ENCODE results near the gene FAH. TPM values are rescaled to one million over a fixed set of nuclear protein-coding genes. Genes with fewer than 3 reads are reported as not detected.

The FAH gene
- total and polyA plus RNA-seq, 10 of the 15 experiments (the other 5 are each of a cell fraction or from before 2014, with no cell fraction given), result 36.3 to 121 (median 62.0) TPM

DNA sequence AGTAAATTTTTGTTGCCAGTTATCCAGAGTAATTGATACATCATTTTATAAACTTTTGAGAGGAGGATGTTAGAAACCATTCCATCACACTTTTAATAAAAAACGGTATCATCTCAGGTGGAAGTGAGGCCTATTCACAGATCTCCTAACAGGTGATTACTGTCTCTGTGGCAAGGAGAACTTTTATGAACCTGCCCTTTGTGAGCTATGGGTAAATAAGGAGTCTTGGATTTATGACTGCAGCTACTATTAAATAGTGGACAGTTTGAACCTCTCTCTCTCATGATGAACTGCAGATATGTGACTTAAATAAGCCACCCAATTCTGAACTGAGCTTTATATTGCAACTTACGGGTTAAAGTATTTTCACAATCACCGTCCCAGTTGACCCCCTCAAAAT is 47.6 kb upstream of the FAH start:
- ChIA-PET SMC1A (ENCODE audit: uncharacterized antibody, unreplicated experiment) (interaction anchor here (1.5 kb wide), 1 partner anchor 17 kb away, joined by 4 read pairs; no protein-coding TSS in a partner anchor), POLR2A (interaction anchor here (1.4 kb wide), 1 partner anchor 45 kb away, joined by 4 read pairs; no protein-coding TSS in a partner anchor), RAD21 (ENCODE audit: unreplicated experiment) (no interaction called here), CTCF (interaction anchor here (0.5 to 1.7 kb wide), 3 partner anchors 31 to 540 kb away, joined by 3 to 4 read pairs (median 4); no protein-coding TSS in a partner anchor)
- Histone ChIP-seq H3K9me3 (replicated peaks; ENCODE audit: control insufficient read depth, insufficient read depth, low read length) (no peaks in the 10 kb centered on the region), H2AFZ (ENCODE audit: control insufficient read depth, low read depth, low read length) (no peak overlapping the region), H3K27me3 (replicated peaks in 1 of 2; ENCODE audit: control insufficient read depth in 2 of 2, insufficient read depth in 2 of 2, low read length in 1 of 2) (no peaks in the 10 kb centered on the region), H3K27ac (ENCODE audit: control insufficient read depth, insufficient read depth) (no peak overlapping the region), H3K9ac (ENCODE audit: control insufficient read depth, insufficient read depth, low read length) (no peak overlapping the region), H3K4me1 (ENCODE audit: control insufficient read depth, insufficient read depth, low read length) (peaks cover 11% of the 10 kb centered on the region), H4K20me1 (ENCODE audit: control insufficient read depth, insufficient read depth) (no peaks in the 10 kb centered on the region), H3K4me3 (no peak overlapping the region), H3K4me2 (ENCODE audit: control insufficient read depth, insufficient read depth) (no peak overlapping the region), H3K79me2 (ENCODE audit: control insufficient read depth, insufficient read depth, low read length) (peaks cover 52% of the 10 kb centered on the region), H3K36me3 (ENCODE audit: control insufficient read depth in 2 of 2, insufficient read depth in 2 of 2, low read length in 1 of 2) (peaks cover 0 to 19% of the 10 kb centered on the region in 2 experiments; a peak in 3 of 4 replicates)
- TF ChIP-seq, protein P1, sequence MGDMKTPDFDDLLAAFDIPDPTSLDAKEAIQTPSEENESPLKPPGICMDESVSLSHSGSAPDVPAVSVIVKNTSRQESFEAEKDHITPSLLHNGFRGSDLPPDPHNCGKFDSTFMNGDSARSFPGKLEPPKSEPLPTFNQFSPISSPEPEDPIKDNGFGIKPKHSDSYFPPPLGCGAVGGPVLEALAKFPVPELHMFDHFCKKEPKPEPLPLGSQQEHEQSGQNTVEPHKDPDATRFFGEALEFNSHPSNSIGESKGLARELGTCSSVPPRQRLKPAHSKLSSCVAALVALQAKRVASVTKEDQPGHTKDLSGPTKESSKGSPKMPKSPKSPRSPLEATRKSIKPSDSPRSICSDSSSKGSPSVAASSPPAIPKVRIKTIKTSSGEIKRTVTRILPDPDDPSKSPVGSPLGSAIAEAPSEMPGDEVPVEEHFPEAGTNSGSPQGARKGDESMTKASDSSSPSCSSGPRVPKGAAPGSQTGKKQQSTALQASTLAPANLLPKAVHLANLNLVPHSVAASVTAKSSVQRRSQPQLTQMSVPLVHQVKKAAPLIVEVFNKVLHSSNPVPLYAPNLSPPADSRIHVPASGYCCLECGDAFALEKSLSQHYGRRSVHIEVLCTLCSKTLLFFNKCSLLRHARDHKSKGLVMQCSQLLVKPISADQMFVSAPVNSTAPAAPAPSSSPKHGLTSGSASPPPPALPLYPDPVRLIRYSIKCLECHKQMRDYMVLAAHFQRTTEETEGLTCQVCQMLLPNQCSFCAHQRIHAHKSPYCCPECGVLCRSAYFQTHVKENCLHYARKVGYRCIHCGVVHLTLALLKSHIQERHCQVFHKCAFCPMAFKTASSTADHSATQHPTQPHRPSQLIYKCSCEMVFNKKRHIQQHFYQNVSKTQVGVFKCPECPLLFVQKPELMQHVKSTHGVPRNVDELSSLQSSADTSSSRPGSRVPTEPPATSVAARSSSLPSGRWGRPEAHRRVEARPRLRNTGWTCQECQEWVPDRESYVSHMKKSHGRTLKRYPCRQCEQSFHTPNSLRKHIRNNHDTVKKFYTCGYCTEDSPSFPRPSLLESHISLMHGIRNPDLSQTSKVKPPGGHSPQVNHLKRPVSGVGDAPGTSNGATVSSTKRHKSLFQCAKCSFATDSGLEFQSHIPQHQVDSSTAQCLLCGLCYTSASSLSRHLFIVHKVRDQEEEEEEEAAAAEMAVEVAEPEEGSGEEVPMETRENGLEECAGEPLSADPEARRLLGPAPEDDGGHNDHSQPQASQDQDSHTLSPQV (IDR thresholded peaks at IDR 0.05), result no peak
- TF ChIP-seq ESRRA (IDR thresholded peaks at IDR 0.05; ENCODE audit: low read length) (no peak), MYC (IDR thresholded peaks at IDR 0.05; ENCODE audit: insufficient read depth, insufficient read length, insufficient replicate concordance, low read length, severe bottlenecking) (no peak), RELA (IDR thresholded peaks at IDR 0.05; ENCODE audit: borderline replicate concordance, partially characterized antibody) (no peak)
- in situ Hi-C loops (cut with MboI), result no loop called here
- WGBS (ENCODE audit: insufficient coverage, insufficient replicate concordance, low lambda C conversion rate, missing lambda C conversion rate), result 79% methylated on average over 3 of the region's 3 CpGs
- no peak for DNase-seq (ENCODE audit: low read depth, low spot score)
- no peak for FAIRE-seq
- intact Hi-C loops (cut with micrococcal nuclease; ENCODE audit: unreplicated experiment), result no loop called here
- BruUV-seq (replicated peaks), result TSS peak; percentile 9
- no peak for ATAC-seq
